KMS-11 (cell line): ENCODE data around the gene ATP23.

Source experiments
- H2AFZ ChIP-seq: fragments of 200-600 bp; sonication (generic); 2 replicates; pipeline ENCODE4 v1.6.1; 2016; ENCODE audit warnings: antibody characterized with exemption, mixed run types, low read depth
- H3K27ac ChIP-seq: fragments of 200-600 bp; sonication (generic); 2 replicates; pipeline ENCODE4 v1.6.1; 2016; ENCODE audit warnings: mild to moderate bottlenecking, mixed run types
- H3K27me3 ChIP-seq: fragments of 200-600 bp; sonication (generic); 2 replicates; pipeline ENCODE4 v1.6.1; 2017; ENCODE audit warnings: mild to moderate bottlenecking, low read depth, mixed run types, moderate library complexity; ENCODE audit not compliant: insufficient read depth
- H3K36me3 ChIP-seq: fragments of 200-600 bp; sonication (generic); 2 replicates; pipeline ENCODE4 v1.6.1; 2017; ENCODE audit warnings: mild to moderate bottlenecking, mixed run types; ENCODE audit not compliant: insufficient read depth
- H3K4me1 ChIP-seq: fragments of 200-600 bp; sonication (generic); 2 replicates; pipeline ENCODE4 v1.6.1; 2016; ENCODE audit warnings: mild to moderate bottlenecking, low read depth, mixed run types; ENCODE audit not compliant: poor library complexity, severe bottlenecking
- H3K4me2 ChIP-seq: fragments of 200-600 bp; sonication (generic); 2 replicates; pipeline ENCODE4 v1.7.0; 2016; ENCODE audit warnings: mild to moderate bottlenecking, mixed run types
- H3K4me3 ChIP-seq: fragments of 200-600 bp; sonication (generic); IDR thresholded peaks from 2 replicates; pipeline ENCODE4 v1.6.1; 2017; ENCODE audit warnings: low read depth, low read length, mixed read lengths; ENCODE audit not compliant: insufficient read depth
- H3K79me2 ChIP-seq: fragments of 200-600 bp; sonication (generic); 2 replicates; pipeline ENCODE4 v1.6.1; 2016; ENCODE audit warnings: low read depth, mixed run types; ENCODE audit not compliant: insufficient read depth
- H3K9ac ChIP-seq: fragments of 200-600 bp; sonication (generic); 2 replicates; pipeline ENCODE4 v1.6.1; 2016; ENCODE audit warnings: mild to moderate bottlenecking, mixed run types
- H4K20me1 ChIP-seq: fragments of 200-600 bp; sonication (generic); 2 replicates; pipeline ENCODE4 v1.6.1; 2016; ENCODE audit warnings: mild to moderate bottlenecking, mixed run types; ENCODE audit not compliant: insufficient read depth
- TF ChIP-seq, protein P1 (sequence below): fragments of 200-600 bp; sonication (generic); conservative IDR thresholded peaks from 2 replicates; pipeline ENCODE4 v1.6.1; 2017; ENCODE audit warnings: low read depth, mild to moderate bottlenecking, antibody characterized with exemption, low read length, moderate library complexity, mixed read lengths

The ATP23 gene, protein sequence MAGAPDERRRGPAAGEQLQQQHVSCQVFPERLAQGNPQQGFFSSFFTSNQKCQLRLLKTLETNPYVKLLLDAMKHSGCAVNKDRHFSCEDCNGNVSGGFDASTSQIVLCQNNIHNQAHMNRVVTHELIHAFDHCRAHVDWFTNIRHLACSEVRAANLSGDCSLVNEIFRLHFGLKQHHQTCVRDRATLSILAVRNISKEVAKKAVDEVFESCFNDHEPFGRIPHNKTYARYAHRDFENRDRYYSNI

DNA sequence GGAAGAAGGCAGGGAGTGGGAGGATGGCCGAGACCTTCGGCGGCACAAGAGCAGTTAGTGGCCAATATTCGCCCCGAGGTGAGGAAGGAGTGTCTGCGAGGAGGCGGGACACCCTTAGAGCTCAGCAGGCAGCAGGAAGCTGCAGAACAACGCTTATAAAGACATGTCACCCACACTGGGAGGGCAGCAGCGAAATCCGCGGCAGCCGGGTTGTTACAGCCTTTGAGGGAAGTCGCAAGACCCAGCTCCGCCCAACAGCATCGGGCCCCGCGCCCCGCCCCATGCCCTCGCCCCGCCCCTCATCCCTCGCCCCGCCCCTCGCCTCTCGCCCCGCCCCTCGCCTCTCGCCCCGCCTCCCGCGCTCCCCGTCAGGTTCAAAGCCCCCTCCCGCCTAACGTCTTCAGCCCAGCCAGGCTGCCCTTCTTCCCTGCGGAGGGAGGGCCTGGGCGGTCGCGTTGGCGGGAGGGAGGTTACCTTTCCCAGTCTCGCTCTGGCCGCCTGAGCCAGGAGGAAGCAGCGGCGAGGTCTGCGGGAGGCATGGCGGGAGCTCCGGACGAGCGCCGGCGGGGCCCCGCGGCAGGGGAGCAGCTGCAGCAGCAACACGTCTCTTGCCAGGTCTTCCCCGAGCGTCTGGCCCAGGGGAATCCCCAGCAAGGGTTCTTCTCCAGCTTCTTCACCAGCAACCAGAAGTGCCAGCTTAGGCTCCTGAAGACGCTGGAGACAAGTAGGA lies at the start of gene ATP23:
Gene ATP23 (plus strand): TSS at position 403 of the 730 bp plus-strand sequence. CDS start 135 bp downstream, at position 538.
- no peaks in the 10 kb centered on the region for H3K36me3 ChIP-seq
- H3K27ac ChIP-seq = peak within 1 kb of the TSS; percentile 70
- peak within 1 kb of the TSS; percentile 92 for H3K4me2 ChIP-seq
- peak within 1 kb of the TSS; percentile 59 for H3K4me3 ChIP-seq
- peaks cover 5% of the 10 kb centered on the region; the same call in 1 of the 2 replicates for H3K79me2 ChIP-seq
- peaks cover 60% of the 10 kb centered on the region for H3K4me1 ChIP-seq
- H2AFZ ChIP-seq = peak within 1 kb of the TSS; percentile 70
- TF ChIP-seq, protein P1, sequence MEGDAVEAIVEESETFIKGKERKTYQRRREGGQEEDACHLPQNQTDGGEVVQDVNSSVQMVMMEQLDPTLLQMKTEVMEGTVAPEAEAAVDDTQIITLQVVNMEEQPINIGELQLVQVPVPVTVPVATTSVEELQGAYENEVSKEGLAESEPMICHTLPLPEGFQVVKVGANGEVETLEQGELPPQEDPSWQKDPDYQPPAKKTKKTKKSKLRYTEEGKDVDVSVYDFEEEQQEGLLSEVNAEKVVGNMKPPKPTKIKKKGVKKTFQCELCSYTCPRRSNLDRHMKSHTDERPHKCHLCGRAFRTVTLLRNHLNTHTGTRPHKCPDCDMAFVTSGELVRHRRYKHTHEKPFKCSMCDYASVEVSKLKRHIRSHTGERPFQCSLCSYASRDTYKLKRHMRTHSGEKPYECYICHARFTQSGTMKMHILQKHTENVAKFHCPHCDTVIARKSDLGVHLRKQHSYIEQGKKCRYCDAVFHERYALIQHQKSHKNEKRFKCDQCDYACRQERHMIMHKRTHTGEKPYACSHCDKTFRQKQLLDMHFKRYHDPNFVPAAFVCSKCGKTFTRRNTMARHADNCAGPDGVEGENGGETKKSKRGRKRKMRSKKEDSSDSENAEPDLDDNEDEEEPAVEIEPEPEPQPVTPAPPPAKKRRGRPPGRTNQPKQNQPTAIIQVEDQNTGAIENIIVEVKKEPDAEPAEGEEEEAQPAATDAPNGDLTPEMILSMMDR = no peak
- no peaks in the 10 kb centered on the region for H4K20me1 ChIP-seq
- H3K27me3 ChIP-seq = no peaks in the 10 kb centered on the region
- peak within 1 kb of the TSS; percentile 65 for H3K9ac ChIP-seq

DNA sequence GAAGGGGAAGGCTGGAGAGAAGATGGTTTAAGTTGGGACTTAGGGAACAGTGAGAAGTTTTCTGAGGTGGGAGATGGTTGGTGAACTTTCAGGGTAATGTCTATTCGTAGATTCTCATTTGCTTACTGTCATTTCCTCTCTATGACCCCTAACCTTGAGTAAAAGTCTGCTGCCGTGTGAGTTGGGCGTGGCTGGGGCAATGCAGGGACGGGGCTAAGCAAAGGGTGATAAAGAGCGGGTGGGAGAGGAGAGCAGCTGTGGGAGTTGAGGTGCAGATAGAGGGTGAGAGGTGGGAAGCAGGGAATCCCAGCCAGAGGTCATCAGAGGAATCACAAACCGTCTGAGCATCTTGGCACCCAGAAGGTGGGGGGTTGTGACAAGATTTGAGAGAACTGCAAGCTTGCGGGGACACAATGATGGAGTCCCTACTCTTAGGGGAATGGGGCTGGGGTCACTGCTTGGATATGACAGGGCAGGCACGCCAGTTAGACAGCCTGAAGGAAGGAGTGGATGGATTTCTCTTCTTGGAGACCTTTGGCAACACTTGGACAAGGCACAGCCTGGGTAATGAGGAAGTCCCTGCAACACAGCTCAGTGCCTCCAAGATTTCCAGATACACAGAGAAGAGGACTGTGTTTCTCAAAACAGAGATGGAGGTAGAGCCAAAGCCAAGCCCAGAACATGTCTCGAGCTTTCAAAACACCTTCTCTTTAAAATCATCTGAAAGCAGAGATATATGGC lies 49.0 kb upstream of the ATP23 start:
- TF ChIP-seq, protein P1 = no peak

DNA sequence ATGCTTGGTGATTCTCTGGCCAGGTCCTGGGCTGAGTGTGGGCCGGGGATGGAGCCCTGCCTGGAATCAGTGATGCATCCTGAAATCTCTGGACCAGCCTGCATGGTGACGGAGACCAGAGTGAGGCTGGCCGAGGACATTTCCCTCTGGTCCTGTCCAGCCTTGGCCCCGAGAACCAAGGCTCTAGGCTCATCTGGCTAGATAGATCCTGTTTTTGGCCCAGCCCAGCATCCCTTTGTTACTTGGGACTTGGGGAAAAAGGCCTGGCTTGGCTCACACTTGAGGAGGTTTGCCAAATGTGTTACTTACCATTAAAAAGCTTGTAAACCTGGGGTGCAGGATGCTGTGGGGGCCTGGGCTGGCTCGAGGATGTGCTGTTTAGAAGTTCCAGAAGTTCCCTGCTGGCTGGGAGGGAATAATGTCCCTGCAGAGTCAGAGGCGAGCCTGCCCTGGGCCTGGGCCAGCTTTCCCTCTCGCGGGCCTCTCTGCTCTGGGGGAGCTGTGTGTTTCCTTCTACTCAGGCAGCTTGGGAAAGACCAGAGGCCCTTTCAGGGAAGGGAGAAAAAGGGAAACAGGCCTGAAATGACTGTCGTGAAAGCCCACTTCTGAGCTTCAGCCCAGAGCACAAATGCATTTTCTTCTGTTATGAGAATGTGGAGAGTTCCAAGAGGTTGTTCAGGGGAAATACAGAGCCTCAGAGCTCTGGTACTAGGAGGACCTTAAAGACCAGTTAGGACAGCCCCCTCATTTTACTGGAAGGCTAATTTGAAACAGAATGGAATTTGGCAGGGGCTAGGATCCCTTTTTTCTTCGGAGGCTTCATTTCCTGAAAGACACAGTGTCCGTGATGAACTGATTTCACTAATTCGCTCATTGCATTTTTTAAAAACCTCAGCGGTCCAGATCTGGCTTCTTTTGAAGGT lies 47.7 kb upstream of the ATP23 start:
- TF ChIP-seq, protein P1 = no peak
- H3K4me1 ChIP-seq = peaks cover 67% of the 10 kb centered on the region
- no peaks in the 10 kb centered on the region for H3K79me2 ChIP-seq
- H3K27ac ChIP-seq = peak overlapping the region; percentile 78
- peak overlapping the region; percentile 37; the same call in 1 of the 2 replicates for H3K9ac ChIP-seq
- peak overlapping the region; percentile 63 for H3K4me3 ChIP-seq
- H4K20me1 ChIP-seq = no peaks in the 10 kb centered on the region
- no peaks in the 10 kb centered on the region for H3K36me3 ChIP-seq
- peak overlapping the region; percentile 60 for H3K4me2 ChIP-seq
- peak overlapping the region; percentile 9 for H2AFZ ChIP-seq
- no peaks in the 10 kb centered on the region for H3K27me3 ChIP-seq

More for the DNA sequence above, 49.0 kb upstream of the ATP23 start:
- Histone ChIP-seq H4K20me1 (no peaks in the 10 kb centered on the region), H2AFZ (no peak overlapping the region), H3K36me3 (no peaks in the 10 kb centered on the region), H3K27me3 (no peaks in the 10 kb centered on the region), H3K27ac (no peak overlapping the region), H3K4me2 (peak overlapping the region; percentile 60; the same call in 1 of the 2 replicates), H3K4me1 (peaks cover 66% of the 10 kb centered on the region), H3K4me3 (no peak overlapping the region), H3K9ac (no peak overlapping the region), H3K79me2 (no peaks in the 10 kb centered on the region)
